ENCODE results near the gene KREMEN2. TPM values are rescaled to one million over a fixed set of nuclear protein-coding genes. Genes with fewer than 3 reads are reported as not detected.
A peak's percentile ranks its signal among the peaks of the same experiment; 100 is the strongest.

KREMEN2 gene
- total and polyA plus RNA-seq, 9 of the 15 experiments (the other 6 are each of a cell fraction or from before 2014, with no cell fraction given): 0.04 to 7.7 (median 1.5) TPM; not detected in 1

DNA sequence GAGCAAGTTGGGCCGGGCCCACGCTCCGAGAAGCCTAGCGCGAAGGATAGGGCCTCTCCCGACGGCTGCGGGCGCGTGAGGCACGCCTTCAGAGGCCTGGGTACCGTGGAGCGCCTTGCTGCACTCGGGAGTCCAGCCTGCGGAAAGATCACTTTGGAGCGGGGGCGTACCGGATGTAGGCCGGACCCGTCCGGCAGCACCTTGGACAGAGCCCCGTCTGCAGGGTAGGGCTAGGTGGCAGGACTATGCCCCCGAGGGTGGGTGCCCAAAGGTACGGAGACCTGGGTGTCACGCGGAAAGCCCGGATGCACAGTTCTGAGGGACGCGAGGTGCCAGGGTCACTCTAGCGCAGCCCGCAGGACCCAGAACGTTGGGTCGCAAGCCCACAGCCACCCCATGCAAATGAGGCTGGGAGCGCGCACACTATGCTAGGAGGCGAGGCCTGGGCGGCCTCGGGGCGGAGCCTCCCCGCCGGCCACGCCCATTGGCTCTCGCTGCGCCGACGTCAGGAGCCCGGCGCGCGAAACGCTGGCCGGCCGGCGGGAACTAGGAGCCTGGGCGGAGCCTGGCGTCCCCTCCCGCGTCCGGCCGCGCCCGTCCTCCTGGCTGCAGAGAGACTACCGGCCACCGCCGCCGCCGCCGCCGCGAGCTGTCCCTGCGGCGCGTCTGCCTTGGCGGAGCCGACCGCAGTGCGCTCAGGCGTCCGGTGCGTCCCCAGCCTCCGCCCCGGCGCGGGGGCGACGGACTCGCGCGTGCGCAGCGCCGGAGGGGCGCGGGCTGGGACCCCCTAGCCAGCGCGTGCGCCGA, 4.9 kb downstream of the KREMEN2 start, which contains the start of gene PAQR4 (continued):
- TF ChIP-seq GATAD2A (IDR thresholded peaks at IDR 0.05) (no peak), NR4A1 (CRISPR knock-in tag; IDR thresholded peaks at IDR 0.05) (no peak), NR4A1 (tag; IDR thresholded peaks at IDR 0.05) (0 out of 2 replicates have a peak, but pooled peaks have one; percentile 17), GATAD2B (IDR thresholded peaks at IDR 0.05; ENCODE audit: borderline replicate concordance) (peak; percentile 91; the same call in 1 of the 2 replicates), GTF2A2 (tag; IDR thresholded peaks at IDR 0.05) (no peak), SRF (CRISPR knock-in tag; IDR thresholded peaks at IDR 0.05) (peak in 1 of 2 experiments; percentile 78; a peak in 2 of 4 replicates), HNRNPUL1 (IDR thresholded peaks at IDR 0.05; ENCODE audit: low read length) (no peak), PML (IDR thresholded peaks at IDR 0.05; ENCODE audit: low read length) (no peak; the same call in 1 of the 2 replicates), TGIF2 (CRISPR knock-in tag; IDR thresholded peaks at IDR 0.05) (peak; percentile 96; the same call in 1 of the 2 replicates), HMG20B (CRISPR knock-in tag; IDR thresholded peaks at IDR 0.05) (no peak), ZNF217 (CRISPR knock-in tag; IDR thresholded peaks at IDR 0.05) (no peak), FOS (IDR thresholded peaks at IDR 0.05; ENCODE audit: extremely low read depth, insufficient read length) (peak; percentile 6), PRPF4 (IDR thresholded peaks at IDR 0.05; ENCODE audit: insufficient read depth, low read depth, low read length, poor library complexity, severe bottlenecking) (no peak), COPS2 (conservative IDR thresholded peaks at IDR 0.05) (no peak), ZNF143 (CRISPR knock-in tag; IDR thresholded peaks at IDR 0.05) (no peak), MAFK (IDR thresholded peaks at IDR 0.05; ENCODE audit: low read length) (no peak), NR2C1 (IDR thresholded peaks at IDR 0.05) (no peak), NR2C1 (tag; IDR thresholded peaks at IDR 0.05) (no peak), KLF1 (tag; IDR thresholded peaks at IDR 0.05) (peak; percentile 44), HDGF (IDR thresholded peaks at IDR 0.05) (no peak), ZNF639 (CRISPR knock-in tag; conservative IDR thresholded peaks at IDR 0.05 in 1 of 2, IDR thresholded peaks at IDR 0.05 in 1 of 2) (peak in 1 of 2 experiments; percentile 64; a peak in 2 of 4 replicates), ZBTB8A (IDR thresholded peaks at IDR 0.05; ENCODE audit: partially characterized antibody) (no peak), ZNF584 (CRISPR knock-in tag; IDR thresholded peaks at IDR 0.05; ENCODE audit: low read depth) (no peak), ZNF165 (CRISPR knock-in tag; IDR thresholded peaks at IDR 0.05; ENCODE audit: borderline replicate concordance) (0 out of 2 replicates have a peak, but pooled peaks have one; percentile 25)
- TF ChIP-seq, protein P1, sequence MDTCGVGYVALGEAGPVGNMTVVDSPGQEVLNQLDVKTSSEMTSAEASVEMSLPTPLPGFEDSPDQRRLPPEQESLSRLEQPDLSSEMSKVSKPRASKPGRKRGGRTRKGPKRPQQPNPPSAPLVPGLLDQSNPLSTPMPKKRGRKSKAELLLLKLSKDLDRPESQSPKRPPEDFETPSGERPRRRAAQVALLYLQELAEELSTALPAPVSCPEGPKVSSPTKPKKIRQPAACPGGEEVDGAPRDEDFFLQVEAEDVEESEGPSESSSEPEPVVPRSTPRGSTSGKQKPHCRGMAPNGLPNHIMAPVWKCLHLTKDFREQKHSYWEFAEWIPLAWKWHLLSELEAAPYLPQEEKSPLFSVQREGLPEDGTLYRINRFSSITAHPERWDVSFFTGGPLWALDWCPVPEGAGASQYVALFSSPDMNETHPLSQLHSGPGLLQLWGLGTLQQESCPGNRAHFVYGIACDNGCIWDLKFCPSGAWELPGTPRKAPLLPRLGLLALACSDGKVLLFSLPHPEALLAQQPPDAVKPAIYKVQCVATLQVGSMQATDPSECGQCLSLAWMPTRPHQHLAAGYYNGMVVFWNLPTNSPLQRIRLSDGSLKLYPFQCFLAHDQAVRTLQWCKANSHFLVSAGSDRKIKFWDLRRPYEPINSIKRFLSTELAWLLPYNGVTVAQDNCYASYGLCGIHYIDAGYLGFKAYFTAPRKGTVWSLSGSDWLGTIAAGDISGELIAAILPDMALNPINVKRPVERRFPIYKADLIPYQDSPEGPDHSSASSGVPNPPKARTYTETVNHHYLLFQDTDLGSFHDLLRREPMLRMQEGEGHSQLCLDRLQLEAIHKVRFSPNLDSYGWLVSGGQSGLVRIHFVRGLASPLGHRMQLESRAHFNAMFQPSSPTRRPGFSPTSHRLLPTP (IDR thresholded peaks at IDR 0.05; ENCODE audit: borderline replicate concordance, extremely low read depth, insufficient read length): no peak

All from K562 (cell line).